CD4-positive, alpha-beta T cell treated with Interleukin-2 at 100 ng/mL for 4 hours (primary cell): ENCODE data around the gene MARVELD3.
"Not testable (repeated sequence)": the region's sequence is repeated elsewhere in the genome, so short reads cannot be mapped to it uniquely, and the experiment has no call there.

Source experiments
- DNase-seq: peaks from one replicate; pipeline ENCODE4 v3.0.0-alpha.2; 2020; ENCODE audit warnings: low spot score

Gene MARVELD3, protein sequence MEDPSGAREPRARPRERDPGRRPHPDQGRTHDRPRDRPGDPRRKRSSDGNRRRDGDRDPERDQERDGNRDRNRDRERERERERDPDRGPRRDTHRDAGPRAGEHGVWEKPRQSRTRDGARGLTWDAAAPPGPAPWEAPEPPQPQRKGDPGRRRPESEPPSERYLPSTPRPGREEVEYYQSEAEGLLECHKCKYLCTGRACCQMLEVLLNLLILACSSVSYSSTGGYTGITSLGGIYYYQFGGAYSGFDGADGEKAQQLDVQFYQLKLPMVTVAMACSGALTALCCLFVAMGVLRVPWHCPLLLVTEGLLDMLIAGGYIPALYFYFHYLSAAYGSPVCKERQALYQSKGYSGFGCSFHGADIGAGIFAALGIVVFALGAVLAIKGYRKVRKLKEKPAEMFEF

GRCh38 chr16:71626018-71626857 is at the start of gene MARVELD3:
Gene MARVELD3, plus strand, starts transcription at chr16:71626184. Its CDS starts 46 bp downstream, at chr16:71626230.
- no peak for DNase-seq

GRCh38 chr16:71576971-71577370 is 49.0 kb upstream of the MARVELD3 start, which contains the start of gene TAT:
Gene TAT, minus strand, starts transcription at chr16:71577092. Its CDS starts 677 bp downstream, at chr16:71576415.
- no peak for DNase-seq

DNA sequence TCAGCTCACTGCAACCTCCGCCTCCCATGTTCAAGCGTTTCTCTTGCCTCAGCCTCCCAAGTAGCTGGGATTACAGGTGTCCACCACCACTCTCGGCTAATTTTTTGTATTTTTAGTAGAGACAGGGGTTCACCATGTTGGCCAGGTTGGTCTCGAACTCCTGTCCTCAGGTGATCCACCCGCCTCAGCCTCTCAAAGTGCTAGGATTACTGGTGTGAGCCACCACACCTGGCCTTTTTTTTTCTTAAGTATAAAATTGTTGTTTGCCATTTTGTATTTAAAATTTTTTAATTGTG is 43.5 kb upstream of the MARVELD3 start:
- DNase-seq: not testable (repeated sequence)

DNA sequence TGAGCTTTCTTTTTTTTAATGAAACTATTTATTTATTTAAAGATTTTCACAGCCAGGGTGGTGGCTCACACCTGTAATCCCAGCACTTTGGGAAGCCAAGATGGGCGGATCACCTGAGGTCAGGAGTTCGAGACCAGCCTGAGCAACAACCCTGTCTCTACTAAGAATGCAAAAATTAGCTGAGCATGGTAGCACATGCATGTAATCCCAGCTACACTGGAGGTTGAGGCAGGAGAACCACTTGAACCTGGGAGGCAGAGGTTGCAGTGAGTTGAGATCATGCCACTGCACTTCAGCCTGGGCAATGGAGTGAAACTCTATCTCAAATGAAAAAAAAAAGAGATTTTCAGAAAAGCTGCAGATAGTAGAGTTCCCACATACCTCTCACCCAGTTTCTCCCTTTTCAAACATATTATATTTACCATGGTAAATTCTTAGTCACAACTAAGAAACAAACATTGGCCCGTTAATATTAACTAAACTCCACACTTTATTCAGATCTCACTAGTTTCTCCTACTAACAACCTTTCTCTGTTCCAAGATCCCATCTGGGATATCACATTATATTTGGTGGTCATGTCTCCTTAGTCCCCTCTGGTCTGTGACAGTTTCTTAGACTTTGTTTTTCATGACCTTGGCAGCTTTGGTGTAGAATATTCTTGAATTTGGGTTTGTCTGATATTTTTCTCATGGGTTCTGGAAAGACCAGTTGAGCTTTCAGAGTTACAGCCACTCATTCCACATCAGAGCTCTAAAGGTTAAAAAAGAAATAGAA is 41.3 kb upstream of the MARVELD3 start:
- DNase-seq: no peak

GRCh38 chr16:71585318-71585703 is 40.7 kb upstream of the MARVELD3 start:
- no peak for DNase-seq

GRCh38 chr16:71589334-71589733 is 36.6 kb upstream of the MARVELD3 start:
- DNase-seq: not testable (repeated sequence)

DNA sequence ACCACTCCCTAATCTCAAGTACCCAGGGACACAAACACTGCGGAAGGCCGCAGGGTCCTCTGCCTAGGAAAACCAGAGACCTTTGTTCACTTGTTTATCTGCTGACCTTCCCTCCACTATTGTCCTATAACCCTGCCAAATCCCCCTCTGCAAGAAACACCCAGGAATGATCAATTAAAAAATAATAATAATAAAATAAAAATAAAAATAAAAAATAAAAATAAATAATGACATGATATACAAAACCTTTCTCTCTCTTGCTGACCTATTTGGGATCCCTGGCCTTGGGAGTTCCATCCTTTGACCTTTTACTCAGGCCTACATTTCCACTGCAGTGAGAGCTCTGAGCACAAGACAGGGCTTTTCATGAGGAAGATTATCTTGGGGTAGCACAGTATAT is 35.9 kb upstream of the MARVELD3 start:
- not testable (repeated sequence) for DNase-seq

- DNase-seq: no peak
Measured at GRCh38 chr16:71590584-71590983, 35.4 kb upstream of the MARVELD3 start.

DNA sequence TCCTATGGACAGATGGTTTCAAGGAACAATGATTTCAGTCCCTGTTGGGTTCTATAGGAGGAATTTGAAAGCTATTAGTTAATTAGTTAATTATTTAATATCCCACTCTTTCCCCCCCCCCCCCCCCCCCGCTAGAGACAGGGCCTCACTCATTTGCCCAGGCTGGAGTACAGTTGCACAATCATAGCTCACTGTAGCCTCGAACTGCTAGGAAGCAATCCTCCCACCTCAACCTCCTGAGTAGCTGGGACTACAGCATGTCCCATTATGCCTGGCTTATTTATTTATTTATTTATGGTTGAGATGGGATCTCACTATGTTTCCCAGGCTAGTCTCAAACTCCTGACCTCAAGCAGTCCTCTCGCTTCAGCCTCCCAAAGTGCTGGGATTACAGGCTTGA is 34.1 kb upstream of the MARVELD3 start:
- no peak for DNase-seq

DNA sequence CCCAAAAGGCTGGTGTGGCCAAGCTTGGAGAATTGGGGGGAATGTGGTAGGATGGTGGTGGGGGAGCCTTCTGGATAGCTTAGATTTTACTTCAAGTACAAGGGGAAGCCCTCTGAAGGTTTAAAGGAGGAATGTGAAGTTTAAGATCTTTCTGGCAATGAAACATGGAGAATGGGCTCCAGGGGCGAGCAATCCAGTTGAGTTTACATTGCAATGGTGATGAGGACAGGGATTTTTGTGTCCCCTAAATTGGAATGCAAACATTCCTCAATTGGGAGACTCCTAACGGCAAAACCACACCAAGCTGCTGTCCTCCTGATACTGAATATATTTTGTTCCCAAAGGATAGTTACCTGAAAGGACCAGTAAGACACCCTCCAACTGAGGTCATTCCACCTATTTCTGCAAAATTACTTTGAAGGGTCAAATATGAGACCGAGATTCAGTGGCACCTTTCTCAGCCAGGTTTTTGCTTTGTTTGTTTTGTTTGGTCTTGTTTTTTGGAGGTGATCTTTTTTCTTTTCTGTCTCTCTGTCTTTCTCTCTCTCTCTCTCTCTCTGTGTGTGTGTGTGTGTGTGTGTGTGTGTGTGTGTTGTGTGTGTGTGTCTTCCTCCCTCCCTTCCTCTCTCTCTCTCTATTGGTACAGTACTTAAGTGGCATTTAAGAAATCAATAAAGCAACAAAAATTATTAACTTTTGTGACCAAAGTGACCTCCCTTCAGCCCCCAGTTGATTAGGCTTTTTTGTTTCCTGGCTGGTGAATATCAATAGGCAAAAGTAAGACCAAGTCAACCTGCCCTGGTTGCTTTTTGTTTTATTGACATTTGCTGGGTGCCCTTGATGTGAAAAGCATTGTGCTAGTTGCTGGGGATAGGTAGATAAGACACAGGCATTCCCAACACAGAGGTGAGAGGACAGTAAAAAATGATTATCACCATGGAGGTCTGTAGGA is 32.7 kb upstream of the MARVELD3 start:
- no peak for DNase-seq

DNA sequence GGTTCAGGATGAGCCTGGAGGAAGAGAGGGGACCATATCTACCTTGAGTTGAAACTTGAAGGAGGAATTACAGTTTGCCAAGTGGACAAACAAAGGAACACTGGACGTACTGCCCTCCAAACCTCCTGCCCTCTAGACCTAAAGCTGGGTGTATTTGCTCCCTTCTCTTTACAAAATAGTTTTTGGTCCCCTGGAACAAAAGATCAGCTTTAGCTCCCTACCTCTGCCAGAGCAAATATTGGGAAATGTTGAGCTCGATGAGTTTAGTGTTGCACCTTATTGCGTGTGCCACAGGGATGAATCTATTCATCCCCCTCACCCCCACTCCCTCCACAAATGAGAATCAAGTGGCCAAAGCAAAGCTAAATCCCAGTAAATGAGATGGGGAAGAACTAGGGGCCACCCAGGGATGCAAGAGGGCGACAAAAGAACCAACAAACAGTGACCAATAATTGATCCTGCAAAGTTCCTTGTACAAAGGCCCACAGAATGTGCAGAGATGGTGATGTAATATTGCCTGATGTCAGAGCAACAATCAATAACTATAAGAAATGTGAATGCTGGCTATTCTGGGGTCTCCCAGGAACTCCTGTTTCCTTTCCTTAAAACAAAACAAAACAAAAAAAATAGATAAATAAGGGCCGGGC is 31.9 kb upstream of the MARVELD3 start:
- DNase-seq: no peak

DNA sequence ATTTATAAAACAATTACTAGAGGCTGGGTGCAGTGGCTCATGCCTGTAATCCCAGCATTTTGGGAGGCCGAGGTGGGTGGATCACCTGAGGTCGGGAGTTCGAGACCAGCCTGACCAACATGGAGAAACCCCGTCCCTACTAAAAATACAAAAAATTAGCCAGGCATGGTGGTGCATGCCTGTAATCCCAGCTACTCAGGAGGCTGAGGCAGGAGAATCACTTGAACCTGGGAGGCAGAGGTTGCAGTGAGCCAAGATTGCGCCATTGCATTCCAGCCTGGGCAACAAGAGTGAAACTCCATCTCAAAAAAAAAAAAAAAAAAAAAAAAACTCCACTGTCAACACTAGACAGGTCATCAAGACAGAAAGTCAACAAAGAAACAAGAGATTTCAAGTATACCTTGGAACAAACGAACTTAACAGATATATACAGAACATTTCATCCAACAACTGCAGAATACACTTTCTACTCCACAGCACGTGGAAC is 30.6 kb upstream of the MARVELD3 start:
- DNase-seq: not testable (repeated sequence)

- DNase-seq: not testable (repeated sequence)
Measured at GRCh38 chr16:71598426-71598825, 27.6 kb upstream of the MARVELD3 start.

DNA sequence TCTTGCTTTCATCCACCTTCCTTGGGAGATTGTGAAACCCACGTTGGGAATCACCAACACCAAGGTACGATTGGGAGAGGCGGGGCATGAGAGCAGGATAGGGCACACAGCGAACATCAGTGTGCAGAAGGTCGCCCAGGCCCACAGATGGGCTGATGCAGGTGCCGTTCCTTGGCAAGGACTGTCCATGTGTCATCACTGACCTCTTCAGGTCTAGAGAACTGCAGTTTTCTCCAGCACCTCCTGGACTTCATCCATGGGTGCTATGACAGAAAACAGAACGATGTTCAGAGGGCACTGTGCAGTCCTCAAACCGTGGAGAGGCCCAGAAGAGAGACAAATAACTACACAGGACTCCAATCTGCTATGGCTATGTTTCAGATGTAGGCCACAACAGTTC is 25.2 kb upstream of the MARVELD3 start:
- no peak for DNase-seq

GRCh38 chr16:71609066-71609465 is 16.9 kb upstream of the MARVELD3 start:
- DNase-seq: no peak

DNA sequence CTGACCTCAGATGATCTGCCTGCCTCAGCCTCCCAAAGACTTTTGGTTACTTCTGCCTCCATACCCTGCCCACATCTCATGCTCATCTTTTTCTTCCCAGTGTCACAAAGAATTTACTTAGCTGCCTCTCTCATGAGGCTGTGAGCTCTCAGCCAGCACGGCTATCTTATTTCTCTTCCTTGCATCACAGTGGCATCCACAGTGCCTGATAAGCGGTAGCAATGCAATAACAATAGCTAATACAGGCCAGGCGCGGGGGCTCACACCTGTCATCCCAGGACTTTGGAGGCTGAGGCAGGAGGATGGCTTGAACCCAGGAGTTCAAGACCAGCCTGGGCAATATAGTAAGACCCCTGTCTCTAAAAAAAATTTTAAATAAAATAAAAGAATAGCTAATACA is 15.5 kb upstream of the MARVELD3 start:
- DNase-seq: no peak

DNA sequence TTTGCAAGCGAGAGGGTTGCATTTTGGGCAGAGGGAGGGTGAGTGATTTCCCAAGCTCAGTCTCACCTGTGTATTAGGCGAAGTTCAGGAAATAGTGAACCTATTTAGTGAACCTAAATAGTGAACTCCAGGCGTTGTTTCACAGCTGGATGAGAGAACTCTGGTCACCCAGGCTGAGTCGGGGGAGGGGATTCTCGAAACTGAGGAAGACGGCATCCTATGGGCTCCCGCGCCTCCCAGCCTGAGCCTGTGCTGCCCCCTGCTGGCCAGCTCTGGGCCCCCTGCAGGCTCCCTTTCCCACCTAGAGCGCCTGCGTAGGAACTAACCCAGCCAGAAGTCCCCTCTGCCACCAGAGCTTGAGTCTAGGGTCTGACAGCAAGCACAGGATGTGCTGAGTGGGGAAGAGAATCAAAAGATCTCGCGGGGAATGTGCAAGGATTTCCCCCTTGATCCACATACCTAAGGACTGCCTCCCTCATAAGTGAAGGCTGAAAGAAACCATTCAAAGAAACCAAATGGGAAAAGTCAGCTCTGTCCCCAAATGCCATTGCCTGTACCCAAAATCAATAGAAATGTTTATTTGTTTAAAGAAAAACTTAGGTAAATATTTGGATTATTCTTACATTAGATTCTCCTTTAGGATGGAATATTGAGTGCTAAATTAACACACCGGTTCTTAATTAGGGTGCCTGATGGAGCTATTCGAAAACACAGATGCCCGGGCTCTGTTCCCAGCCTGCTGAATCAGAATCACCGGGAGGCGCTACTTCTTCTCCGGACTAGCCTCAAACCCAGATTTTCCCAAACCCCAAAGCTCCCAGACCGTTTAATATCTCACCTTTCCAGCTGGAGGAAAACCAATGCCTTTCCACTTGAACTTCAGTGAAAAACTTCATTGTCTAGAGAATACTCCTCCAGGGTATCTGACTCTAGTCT is 14.8 kb upstream of the MARVELD3 start:
- DNase-seq: peak; percentile 72

- DNase-seq: not testable (repeated sequence)
Measured at GRCh38 chr16:71614956-71615355, 11.0 kb upstream of the MARVELD3 start.

DNA sequence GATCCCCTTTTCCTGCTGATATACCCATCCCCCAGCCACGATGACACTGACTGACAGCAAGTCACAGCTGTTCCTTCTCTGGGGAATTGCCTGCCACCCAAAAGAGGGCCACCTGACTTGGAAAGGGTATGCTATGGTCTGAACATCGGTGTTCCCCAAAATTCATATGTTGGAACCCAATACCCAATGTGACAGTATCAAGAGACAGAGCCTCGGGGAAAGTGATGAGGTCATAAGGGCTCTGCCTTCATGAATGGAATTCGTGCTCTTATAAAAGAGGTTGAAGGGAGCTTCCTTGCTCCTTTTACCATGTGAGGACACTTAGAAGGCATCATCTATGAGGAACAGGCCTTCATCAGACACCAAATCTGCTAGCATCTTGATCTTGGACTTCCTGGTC is 7.6 kb upstream of the MARVELD3 start:
- no peak for DNase-seq
